Measurements from ENCODE around the gene PPARA. TPM values are rescaled to one million over a fixed set of nuclear protein-coding genes. Genes with fewer than 3 reads are reported as not detected.

Gene PPARA
- total and polyA plus RNA-seq, 2 of the 4 experiments (the other 2 are of a cell fraction) = 3.1 to 7.0 TPM

DNA sequence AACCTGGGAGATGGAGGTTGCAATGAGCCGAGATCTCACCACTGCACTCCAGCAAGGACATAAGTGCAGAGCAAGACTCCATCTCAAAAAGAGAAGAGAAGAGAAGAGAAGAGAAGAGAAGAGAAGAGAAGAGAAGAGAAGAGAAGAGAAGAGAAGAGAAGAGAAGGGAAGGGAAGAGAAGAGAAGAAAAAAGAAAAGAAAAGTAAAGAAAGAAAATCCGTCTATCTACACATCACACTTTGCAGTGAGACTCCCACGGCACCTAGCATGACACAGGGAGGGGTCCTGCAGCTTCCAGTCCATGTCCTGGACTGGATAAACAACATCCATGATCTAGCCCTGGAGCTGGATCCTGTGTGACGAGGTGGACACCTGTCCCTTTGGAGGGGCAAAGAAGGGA lies 4.0 kb upstream of the PPARA start:
- no peak for TF ChIP-seq CEBPB (IDR thresholded peaks at IDR 0.05; ENCODE audit: low read depth, low read length)
- TF ChIP-seq MAFK (IDR thresholded peaks at IDR 0.05; ENCODE audit: low read depth, low read length) = no peak
- no peak for TF ChIP-seq RFX5 (IDR thresholded peaks at IDR 0.05; ENCODE audit: low read depth, low read length)
- TF ChIP-seq BHLHE40 (IDR thresholded peaks at IDR 0.05; ENCODE audit: low read depth, low read length) = no peak
- no peak for TF ChIP-seq NFE2L2 (IDR thresholded peaks at IDR 0.05; ENCODE audit: low read depth, low read length)
- TF ChIP-seq, protein P1, sequence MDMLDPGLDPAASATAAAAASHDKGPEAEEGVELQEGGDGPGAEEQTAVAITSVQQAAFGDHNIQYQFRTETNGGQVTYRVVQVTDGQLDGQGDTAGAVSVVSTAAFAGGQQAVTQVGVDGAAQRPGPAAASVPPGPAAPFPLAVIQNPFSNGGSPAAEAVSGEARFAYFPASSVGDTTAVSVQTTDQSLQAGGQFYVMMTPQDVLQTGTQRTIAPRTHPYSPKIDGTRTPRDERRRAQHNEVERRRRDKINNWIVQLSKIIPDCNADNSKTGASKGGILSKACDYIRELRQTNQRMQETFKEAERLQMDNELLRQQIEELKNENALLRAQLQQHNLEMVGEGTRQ (IDR thresholded peaks at IDR 0.05; ENCODE audit: low read depth, low read length) = no peak
- no peak for TF ChIP-seq CHD1 (IDR thresholded peaks at IDR 0.05; ENCODE audit: low read depth, low read length)
- TF ChIP-seq FOS (IDR thresholded peaks at IDR 0.05; ENCODE audit: low read depth, low read length) = no peak
- TF ChIP-seq MAZ (IDR thresholded peaks at IDR 0.05; ENCODE audit: borderline replicate concordance, low read depth, low read length) = no peak
- no peak for TF ChIP-seq SMC3 (IDR thresholded peaks at IDR 0.05; ENCODE audit: low read depth, low read length)
- no peak for TF ChIP-seq POLR2A (IDR thresholded peaks at IDR 0.05; ENCODE audit: low read depth, low read length)
- no peak for TF ChIP-seq RCOR1 (IDR thresholded peaks at IDR 0.05; ENCODE audit: insufficient replicate concordance, low read length)
- no peak overlapping the region for H2AFZ ChIP-seq (replicated peaks; ENCODE audit: low read length, poor library complexity)
- BruUV-seq (replicated peaks) = no TSS peak
- no peaks in the 10 kb centered on the region; a peak in 1 of 4 replicates for H3K79me1 ChIP-seq (ENCODE audit: low read depth in 1 of 2, low read length in 2 of 2)
- no peak overlapping the region for H2BK20ac ChIP-seq (ENCODE audit: low read depth, low read length)
- no peak overlapping the region for H2BK15ac ChIP-seq (ENCODE audit: low read depth, low read length)
- CTCF ChIA-PET = no interaction called here
- H4K8ac ChIP-seq (ENCODE audit: low read depth in 2 of 2, low read length in 2 of 2) = no peak overlapping the region
- H3K14ac ChIP-seq (replicated peaks; ENCODE audit: low read depth, low read length) = no peak overlapping the region
- H2AK5ac ChIP-seq (ENCODE audit: low read depth, low read length) = no peak overlapping the region
- no peak overlapping the region for H2BK120ac ChIP-seq (ENCODE audit: low read depth, low read length)
- H3K36me3 ChIP-seq (ENCODE audit: control insufficient read depth, insufficient read depth, low read length) = no peaks in the 10 kb centered on the region
- no peak overlapping the region for H3K4me2 ChIP-seq (ENCODE audit: low read depth, low read length)
- H4K91ac ChIP-seq (ENCODE audit: insufficient read depth, low read depth, low read length) = no peak overlapping the region
- DNase-seq (no peak), ATAC-seq (ENCODE audit: low read depth) (no peak)
- H3K9me3 ChIP-seq (ENCODE audit: control insufficient read depth, insufficient read depth, low read length) = no peaks in the 10 kb centered on the region
- no peak overlapping the region for H3K4me3 ChIP-seq (ENCODE audit: insufficient read depth, low read depth, low read length)
- no peak overlapping the region for H3K4ac ChIP-seq (ENCODE audit: low read depth, low read length)
- 60% methylated on average over 1 of the region's 4 CpGs; no CpG with 5 or more reads in 1 of the 2 experiments for WGBS, 2 experiments (ENCODE audit: extremely low coverage in 2 of 2, insufficient read length in 1 of 2)
- no peak overlapping the region for H3K23ac ChIP-seq (ENCODE audit: low read depth, low read length)
- H3K27ac ChIP-seq (ENCODE audit: insufficient read depth, low read length) = no peak overlapping the region
- no peak overlapping the region for H2BK5ac ChIP-seq (ENCODE audit: low read depth, low read length, poor library complexity, severe bottlenecking)
- peaks cover 65% of the 10 kb centered on the region for H3K27me3 ChIP-seq (ENCODE audit: control insufficient read depth, insufficient read depth, low read length)
- dilution Hi-C loops (cut with HindIII; ENCODE audit: low sequenced_read_pairs, unreplicated experiment) (no loop called here), intact Hi-C loops (cut with micrococcal nuclease) (no loop called here), in situ Hi-C loops (cut with MboI; ENCODE audit: low sequenced_read_pairs) (loop anchor here (25.0 kb wide), 1 partner anchor 391 kb away; the partner anchor contains the start of gene CELSR1)
- H3K9me1 ChIP-seq (ENCODE audit: insufficient read depth, low read length) = no peaks in the 10 kb centered on the region
- H4K5ac ChIP-seq (ENCODE audit: low read depth, low read length) = no peak overlapping the region
- H3K9ac ChIP-seq (ENCODE audit: low read depth, low read length) = no peak overlapping the region
- H4K20me1 ChIP-seq (ENCODE audit: insufficient read depth, low read length) = no peaks in the 10 kb centered on the region
- no peak overlapping the region for H2AK9ac ChIP-seq (replicated peaks; ENCODE audit: low read depth, low read length, poor library complexity)
- no peaks in the 10 kb centered on the region for H3K4me1 ChIP-seq (ENCODE audit: control insufficient read depth, insufficient read depth, low read length)
- no peak overlapping the region for H3K18ac ChIP-seq (ENCODE audit: low read depth, low read length)
- H3K56ac ChIP-seq (ENCODE audit: extremely low read depth, insufficient read depth, low read length) = no peak overlapping the region
- POLR2A ChIA-PET (ENCODE audit: unreplicated experiment) = no interaction called here

All from IMR-90 (cell line).